Fibroblast of skin of left biceps (primary cell): ENCODE results near the gene C1QTNF12.

Experiments used
- DNase-seq, 2 experiments: peaks; one replicate each; pipeline ENCODE4 v3.0.0-alpha.2; 2013; ENCODE audit warnings: low read depth in 2 of 2

Gene C1QTNF12, protein sequence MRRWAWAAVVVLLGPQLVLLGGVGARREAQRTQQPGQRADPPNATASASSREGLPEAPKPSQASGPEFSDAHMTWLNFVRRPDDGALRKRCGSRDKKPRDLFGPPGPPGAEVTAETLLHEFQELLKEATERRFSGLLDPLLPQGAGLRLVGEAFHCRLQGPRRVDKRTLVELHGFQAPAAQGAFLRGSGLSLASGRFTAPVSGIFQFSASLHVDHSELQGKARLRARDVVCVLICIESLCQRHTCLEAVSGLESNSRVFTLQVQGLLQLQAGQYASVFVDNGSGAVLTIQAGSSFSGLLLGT

DNA sequence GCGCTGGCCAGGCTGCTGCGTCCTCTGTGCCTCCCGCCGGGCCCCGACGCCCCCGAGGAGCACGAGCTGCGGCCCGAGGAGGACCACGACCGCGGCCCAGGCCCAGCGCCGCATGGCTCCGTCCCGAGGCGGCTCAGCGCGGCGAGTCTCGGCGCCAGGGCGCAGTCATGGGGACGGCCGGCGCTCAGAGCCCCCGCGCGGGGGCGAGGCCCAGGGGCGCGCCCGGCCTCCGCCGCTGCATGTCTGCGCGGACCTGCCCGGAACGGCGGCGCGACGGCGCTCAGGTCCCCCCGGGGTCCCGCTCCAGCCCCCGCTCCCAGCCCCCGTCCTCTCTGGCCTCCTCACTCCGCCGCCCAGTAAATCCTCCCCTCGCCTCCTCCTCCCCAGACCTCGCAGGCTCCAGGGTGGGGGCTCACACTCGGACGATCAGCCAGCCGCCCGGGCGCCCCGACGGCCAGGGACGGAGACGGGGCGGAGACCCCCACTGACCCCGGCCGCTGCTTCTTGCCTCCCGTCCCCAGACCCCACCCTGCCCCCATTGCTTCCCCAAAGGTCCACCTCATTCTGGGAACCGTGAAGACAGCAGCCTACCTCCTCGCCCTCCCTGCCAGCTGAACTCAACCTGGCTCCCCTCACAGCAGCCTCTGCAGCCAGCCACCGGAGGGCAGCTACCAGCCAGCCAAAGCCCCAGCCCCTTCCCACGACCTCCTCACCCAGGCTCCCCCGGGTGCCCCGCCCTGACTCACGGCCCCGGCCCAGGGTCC is at the start of gene C1QTNF12:
C1QTNF12 (minus strand) TSS at position 146 of the 764 bp plus-strand sequence; CDS start at position 114, 32 bp downstream.
- no peak for DNase-seq

GRCh38 chr1:1295154-1295923 is 48.8 kb upstream of the C1QTNF12 start:
- DNase-seq = no peak

- DNase-seq = no peak
Measured at GRCh38 chr1:1294250-1294890, 47.8 kb upstream of the C1QTNF12 start.

GRCh38 chr1:1293263-1294249 is 47.0 kb upstream of the C1QTNF12 start:
- no peak for DNase-seq

DNA sequence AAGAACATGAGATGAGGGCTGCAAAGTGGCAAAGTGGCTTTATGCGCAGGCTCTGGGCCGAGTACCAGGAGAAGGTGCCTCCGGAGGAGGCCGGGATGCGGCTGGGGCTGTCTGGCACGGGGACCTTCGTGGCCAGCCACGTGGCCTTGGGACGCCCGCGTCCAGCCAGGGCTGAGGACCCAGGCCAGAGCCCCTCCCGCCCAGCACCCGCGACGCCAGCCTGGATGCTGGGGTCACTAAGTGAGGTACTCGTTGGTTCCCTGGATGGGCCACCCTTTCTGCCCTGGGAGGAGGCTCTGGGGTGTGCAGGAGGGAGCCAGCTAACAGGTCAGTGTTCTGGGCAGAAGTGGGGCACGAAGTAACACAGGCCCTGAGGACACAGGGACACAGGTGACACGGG is 46.3 kb upstream of the C1QTNF12 start:
- no peak for DNase-seq

- DNase-seq = no peak
Measured at GRCh38 chr1:1292442-1292779, 45.9 kb upstream of the C1QTNF12 start.

DNA sequence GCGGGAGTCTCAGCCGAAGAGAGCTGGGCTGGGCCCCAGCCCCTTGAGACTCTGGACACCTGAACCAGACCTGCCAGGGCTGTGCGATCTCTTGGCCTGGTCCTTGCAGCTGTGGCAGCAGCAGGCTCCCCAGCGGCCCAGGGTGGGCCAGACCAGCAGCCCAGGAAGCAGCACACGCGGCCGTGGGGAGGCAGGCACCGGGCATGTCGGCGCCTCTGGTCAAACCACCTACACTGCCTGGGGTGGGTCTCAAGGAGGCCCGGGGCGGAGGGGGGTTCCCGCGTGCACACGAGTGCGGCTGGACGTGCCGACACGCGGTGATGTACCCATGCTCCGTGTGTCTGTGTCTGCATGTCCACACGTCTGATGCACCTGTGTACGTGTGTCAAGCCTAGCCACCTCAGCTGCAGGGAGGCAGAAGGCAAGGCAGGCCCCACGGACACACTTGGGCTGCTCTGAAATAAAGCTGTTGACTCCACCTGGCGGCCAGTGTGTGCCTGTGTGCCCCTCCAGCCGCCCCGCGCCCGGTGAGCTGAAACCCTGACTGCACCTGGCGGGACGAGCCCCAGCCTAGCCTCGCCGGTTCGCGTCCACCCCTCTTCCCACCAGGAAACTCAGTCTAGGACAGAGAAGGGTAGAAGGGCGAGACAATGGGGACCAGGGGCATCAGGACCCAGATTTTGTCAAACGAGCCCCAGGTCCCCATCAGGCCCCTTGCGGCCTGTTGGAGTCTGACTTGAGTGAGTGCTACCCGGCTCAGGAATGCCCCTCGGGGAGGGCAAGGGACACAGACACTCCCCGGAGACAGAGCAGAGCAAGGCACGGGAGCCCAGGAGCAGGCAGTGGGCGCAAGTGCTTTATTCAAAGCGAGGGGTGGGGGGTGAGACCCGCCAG is 45.3 kb upstream of the C1QTNF12 start:
- DNase-seq = no peak

DNA sequence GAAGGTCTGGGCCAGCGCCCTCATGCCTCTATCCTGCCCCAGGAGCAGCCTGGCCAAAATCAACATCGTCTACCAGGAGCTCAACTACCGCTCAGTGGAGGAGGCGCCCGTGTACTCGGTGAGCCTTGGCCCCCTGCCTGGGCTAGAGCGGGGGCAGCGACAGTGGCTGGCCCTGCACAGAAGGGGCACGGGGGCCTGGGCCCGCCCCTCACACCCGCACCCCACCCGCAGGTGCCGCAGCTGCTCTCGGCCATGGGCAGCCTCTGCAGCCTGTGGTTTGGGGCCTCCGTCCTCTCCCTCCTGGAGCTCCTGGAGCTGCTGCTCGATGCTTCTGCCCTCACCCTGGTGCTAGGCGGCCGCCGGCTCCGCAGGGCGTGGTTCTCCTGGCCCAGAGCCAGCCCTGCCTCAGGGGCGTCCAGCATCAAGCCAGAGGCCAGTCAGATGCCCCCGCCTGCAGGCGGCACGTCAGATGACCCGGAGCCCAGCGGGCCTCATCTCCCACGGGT is 44.6 kb upstream of the C1QTNF12 start:
- DNase-seq = no peak

DNA sequence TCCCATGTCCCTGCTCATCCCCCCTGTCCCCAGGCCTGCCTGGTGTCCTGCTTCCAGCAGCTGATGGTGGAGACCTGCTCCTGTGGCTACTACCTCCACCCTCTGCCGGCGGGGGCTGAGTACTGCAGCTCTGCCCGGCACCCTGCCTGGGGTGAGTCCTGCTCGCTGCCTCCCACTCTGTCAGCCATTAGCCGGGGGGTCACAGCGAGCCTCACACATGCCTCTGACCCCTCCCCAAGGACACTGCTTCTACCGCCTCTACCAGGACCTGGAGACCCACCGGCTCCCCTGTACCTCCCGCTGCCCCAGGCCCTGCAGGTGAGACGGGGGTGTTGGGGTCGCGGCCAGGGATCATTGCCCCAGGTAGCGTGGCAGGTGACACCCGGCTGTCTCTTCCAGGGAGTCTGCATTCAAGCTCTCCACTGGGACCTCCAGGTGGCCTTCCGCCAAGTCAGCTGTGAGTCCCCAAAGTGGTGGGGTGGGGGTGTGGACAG is 43.8 kb upstream of the C1QTNF12 start:
- no peak for DNase-seq

DNA sequence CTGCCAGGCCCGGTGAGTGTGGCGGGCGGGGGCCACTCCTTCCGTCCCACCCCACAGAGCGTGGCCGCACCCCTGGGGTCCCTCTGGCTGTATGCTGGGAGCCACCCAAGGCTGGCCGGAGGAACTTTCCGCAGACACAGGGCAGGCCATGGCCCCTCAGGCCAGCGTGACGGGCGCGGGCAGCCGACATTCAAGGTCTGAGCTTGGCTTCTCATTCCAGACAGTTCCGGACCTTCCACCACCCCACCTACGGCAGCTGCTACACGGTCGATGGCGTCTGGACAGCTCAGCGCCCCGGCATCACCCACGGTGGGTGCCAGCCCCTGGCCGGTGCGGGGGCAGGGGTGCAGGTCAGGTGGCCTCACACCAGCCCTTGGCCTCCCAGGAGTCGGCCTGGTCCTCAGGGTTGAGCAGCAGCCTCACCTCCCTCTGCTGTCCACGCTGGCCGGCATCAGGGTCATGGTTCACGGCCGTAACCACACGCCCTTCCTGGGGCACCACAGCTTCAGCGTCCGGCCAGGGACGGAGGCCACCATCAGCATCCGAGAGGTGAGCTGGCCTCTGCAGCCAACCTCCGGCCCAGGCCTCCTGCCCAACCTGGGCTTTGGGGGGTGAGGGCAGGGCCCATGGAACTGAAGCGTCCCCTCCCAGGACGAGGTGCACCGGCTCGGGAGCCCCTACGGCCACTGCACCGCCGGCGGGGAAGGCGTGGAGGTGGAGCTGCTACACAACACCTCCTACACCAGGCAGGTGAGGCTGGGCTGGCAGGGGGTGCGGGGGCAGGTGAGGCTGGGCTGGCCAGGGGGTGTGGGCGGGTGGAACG is 41.0 kb upstream of the C1QTNF12 start:
- DNase-seq = no peak

GRCh38 chr1:1286313-1287261 is 40.1 kb upstream of the C1QTNF12 start:
- no peak for DNase-seq

DNA sequence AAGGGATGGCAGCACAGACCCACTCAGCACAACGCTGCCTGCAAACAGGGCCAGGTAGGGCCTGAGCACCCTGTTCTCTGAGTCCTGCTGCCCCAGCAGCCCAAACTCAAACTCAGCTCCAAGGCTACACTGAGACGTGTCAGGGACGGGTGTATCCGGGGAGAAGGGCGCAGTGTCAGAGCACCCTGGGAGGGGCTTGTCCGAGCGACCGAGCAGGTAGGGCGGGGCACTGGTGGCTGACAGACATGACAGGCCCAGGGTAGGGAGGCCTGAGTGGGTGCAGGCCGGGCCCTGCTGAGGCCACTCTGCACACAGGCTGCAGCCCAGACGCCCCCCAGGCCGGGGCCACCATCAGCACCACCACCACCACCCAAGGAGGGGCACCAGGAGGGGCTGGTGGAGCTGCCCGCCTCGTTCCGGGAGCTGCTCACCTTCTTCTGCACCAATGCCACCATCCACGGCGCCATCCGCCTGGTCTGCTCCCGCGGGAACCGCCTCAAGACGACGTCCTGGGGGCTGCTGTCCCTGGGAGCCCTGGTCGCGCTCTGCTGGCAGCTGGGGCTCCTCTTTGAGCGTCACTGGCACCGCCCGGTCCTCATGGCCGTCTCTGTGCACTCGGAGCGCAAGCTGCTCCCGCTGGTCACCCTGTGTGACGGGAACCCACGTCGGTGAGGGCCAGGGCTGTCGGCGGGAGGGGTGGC is 39.2 kb upstream of the C1QTNF12 start:
- DNase-seq = no peak

DNA sequence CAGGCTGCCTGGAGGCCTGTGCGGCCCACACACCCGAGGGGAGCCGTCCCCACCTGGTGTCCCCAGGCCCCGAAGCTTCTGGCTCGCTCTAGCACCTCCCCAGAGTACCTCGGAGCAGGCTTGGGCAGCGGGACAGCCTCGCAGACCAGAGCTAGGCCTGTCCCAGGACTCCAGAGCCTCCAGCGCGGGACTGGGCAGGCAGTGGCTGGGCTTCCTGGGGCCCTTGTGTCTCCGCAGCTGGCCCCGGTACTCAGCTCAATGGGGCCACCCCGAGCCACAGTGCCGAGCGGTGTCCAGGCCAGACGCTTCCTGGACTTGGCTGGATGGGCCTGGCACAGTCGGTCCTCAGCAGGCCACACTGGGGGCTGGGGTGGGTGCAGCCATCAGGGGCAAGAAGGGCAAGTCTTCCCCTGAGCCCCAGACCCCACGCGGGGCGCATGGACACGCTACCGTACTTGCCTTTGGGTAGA is 38.6 kb upstream of the C1QTNF12 start:
- DNase-seq = no peak

DNA sequence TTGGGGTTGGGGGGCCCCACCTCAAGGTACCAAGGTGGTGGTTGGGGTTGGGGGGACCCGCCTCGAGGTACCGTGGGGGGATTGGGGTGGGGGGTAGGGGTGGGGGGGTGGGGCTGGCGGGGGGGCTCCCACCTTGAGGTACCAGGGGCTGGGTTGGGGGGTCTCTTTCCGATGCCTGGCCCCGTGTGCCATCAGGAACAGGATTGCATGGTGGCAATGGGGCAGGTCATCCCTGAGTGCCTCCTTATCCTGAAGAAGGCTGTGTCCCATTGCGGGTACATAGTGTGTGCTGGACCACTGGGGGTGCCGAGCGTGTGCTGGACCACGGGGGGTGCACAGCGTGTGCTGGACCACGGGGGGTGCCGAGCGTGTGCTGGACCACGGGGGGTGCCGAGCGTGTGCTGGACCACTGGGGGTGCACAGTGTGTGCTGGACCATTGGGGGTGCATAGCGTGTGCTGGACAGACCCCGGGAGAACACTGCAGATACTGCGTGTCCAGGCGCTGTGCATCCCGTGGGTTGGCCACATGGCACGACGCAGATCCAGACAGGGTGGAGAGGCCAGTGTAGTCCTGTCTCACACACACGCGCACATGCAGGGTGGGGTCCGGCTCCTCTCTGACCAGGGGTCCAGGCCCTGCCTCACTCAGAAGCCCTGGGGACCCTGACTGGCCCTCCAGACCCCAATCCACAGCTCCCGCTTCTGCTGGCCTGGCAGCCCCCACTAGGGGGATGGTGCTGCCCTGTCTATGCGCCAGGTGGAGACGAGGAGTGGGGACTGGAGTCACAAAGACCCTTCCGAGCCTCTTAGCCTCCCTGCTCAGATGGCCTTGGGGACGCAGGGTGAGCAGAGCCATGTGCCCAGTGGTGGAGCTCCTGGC is 37.9 kb upstream of the C1QTNF12 start:
- no peak for DNase-seq

DNA sequence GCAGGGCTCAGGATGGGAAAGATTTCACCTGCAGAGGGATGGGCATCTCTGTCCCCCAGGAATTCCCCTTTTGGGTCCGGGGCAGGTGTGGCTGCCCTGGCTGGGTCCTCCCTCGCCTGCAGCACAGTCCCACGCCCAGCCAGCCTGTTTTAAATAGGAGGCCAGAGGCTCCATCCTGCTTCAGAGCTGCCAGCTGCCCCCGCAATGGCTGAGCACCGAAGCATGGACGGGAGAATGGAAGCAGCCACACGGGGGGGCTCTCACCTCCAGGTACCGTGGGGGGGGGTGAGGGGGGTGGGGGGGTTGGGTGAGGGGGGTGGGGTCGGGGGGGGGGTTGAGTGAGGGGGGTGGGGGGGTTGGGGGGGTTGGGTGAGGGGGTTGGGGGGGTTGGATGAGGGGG is 37.3 kb upstream of the C1QTNF12 start:
- DNase-seq = no peak

DNA sequence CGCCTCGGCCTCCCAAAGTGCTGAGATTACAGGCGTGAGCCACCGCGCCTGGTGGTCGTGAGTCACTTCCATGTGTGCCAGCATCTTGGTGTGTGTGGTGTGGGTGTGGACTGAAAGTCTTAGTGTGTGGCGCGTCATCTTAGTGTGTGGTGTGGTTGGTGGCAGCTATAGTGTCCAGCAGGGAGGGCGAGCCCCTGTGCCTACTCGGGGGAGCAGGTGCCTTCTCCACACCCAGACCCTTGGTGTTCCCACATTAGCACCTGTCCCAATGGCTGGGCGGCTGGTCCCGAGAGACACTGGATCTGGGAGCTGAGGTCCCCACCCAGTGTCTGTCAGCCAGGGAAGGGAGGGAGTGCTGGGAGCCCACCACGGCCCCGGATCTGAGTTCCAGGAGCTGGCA is 36.5 kb upstream of the C1QTNF12 start:
- no peak for DNase-seq
